Fibroblast of skin of left biceps (primary cell): ENCODE results near the gene ASXL1.
"Not testable (repeated sequence)": the region's sequence is repeated elsewhere in the genome, so short reads cannot be mapped to it uniquely, and the experiment has no call there.

Experiments used
- DNase-seq, 2 experiments: peaks; one replicate each; pipeline ENCODE4 v3.0.0-alpha.2; 2013; ENCODE audit warnings: low read depth in 2 of 2

ASXL1 gene

GRCh38 chr20:32362901-32363364, 4.8 kb downstream of the ASXL1 start:
- no peak for DNase-seq

GRCh38 chr20:32363492-32363891, 5.4 kb downstream of the ASXL1 start:
- no peak for DNase-seq

DNA sequence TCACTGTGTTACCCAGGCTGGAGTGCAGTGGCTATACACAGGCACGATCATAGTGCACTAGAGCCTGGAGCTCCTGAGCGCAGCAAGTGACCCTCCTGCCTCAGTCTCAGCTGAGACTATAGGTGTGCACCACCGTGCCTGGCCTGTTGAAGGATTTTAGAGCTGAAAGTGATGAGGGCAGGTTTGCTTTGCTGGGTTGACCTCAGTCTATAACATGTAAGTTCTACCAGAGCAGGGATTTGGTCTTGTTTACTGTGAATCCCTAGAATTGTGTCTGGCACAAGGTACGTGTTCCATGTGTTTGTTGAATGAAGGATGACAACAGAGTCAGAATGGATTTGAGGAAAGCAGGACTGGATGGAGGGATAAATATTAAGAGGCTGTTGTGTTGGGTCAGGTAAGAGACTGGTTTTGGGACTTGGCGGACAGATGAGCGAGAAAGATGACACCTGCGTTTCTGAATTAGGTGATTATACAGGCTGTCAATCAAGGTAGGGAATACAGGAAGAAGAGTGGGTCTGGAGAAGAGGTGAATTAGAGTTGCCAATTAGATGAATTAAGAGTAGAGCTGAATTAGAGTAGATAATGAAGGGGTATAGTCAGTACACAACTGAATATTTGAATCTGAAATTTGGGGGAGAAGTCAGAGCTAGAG, 6.5 kb downstream of the ASXL1 start:
- DNase-seq: no peak

DNA sequence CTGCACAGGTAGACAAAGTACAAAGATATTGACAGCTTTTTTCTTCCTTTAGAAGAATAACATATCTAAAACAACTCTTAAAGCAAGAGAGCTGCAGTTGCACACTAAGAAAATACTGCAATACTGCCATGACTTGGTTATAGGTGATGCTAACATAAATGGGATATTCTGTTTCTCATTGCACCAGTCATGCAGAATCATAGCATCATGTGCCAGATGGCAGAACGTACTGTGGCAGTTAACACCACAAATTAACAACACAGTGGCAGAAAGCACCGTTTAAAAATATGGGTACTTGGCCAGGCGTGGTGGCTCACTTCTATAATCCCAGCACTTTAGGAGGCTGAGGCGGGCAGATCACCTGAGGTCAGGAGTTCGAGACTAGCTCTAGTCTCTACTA, 7.4 kb downstream of the ASXL1 start:
- no peak for DNase-seq

- no peak for DNase-seq
Measured at GRCh38 chr20:32366380-32366779, 8.2 kb downstream of the ASXL1 start.

DNA sequence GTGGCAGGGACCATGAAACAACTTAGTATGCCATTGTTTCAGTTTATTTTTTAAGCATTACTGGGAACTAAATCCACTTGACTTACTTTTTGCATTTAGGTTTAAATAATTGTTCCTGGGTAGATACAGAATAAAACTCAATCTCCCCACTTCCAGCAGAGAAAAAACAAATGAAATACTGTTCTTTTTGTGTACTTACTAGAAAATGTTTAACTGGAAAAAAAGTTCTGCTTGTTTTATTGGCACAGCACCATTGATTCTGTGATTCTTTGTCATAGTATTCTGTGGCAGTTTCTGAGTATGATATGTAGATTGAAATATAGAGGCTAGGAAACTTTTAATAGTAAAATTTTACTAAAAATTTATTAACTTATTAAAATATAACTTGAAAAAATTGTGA, 10.2 kb downstream of the ASXL1 start:
- DNase-seq: no peak

- peak in 1 of 2 experiments; percentile 15 for DNase-seq
Measured at GRCh38 chr20:32368925-32369324, 10.8 kb downstream of the ASXL1 start.

GRCh38 chr20:32370897-32371296, 12.8 kb downstream of the ASXL1 start:
- no peak for DNase-seq

DNA sequence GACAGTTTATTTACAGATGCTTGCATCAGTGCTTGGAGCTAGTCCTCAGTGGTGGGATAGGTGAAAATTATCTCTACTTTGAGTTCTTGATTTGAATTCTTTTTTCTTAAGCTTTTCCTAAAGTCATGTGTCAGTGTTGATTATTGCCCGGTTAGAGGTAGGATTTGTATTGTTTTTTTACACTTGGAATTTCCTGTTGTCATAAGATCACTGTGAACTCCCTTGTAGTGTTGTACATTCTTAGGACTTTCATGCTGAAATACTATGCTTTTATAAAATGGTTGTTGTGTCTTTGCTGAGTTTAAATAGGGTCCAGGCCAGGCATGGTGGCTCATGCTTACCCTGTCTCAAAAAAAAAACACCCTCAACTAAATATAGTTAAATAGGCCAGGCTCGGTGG, 20.3 kb downstream of the ASXL1 start:
- no peak for DNase-seq

DNA sequence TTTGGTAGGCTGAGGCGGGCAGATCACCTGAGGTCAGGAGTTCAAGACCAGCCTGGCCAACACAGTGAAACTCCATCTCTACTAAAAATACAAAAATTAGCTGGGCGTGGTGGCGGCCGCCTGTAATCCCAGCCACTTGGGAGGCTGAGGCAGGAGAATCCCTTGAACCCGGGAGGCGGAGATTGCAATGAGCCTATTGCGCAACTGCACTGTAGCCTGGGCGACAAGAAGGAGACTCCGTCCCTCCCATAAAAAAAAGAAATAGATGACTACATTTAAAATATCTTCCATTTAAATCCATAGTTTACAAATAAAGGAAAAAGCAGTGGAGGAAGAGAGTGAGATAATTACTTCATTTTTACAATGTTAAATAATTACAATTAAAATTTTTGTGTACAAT, 21.9 kb downstream of the ASXL1 start:
- DNase-seq: not testable (repeated sequence)

DNA sequence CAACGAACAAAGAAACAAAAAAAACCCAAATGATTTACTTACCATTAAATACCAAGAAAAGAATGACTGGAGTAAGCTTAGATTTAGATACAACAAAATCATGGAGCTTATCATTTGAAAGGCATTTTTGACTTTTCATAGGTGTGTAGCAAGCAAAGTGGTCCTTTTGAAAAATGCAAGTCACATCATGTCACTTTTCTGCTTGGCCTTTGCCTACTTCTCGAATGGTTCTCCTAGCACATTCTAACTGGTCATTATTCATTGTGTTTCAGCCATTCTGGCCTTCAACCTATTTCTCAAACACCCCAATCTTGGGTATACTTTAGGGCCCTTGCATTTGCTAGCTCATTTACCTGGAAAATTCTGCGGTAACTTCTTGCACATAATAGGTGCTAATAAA, 22.6 kb downstream of the ASXL1 start:
- DNase-seq: no peak

GRCh38 chr20:32382102-32382950, 24.2 kb downstream of the ASXL1 start:
- DNase-seq: no peak

DNA sequence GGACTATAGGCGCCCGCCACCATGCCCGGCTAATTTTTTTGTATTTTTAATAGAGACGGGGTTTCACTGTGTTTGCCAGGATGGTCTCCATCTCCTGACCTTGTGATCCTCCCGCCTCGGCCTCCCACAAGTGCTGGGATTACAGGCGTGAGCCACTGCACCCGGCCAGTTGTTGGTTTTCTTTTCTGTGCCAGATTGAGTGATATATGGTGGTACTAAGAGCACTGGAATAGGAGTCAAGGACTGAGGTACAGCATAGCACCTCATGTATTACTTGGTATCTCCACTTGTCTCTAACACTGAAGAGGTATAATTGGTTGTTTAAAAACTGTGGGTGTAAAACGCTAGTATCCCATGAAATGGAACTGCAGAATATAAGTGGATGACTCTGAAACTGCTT, 25.3 kb downstream of the ASXL1 start:
- not testable (repeated sequence) for DNase-seq

DNA sequence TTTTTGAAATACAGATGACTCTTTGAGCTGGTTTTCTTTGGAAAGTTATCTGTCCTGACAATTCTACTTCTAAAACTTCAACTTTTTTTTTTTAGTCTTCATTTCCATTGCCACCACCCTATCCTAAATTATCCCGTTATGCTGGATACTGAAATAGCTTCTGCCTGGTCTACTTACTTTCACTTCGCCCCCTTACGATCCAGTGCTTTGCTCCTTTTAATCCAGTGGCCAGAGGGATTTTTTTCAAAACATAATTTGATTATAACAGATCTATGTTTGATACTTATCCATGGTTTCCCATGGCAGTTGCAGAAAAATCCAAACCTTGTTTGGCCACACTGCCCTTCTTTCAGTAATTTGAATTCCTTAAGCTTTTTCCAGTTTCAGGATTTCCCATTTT, 27.4 kb downstream of the ASXL1 start:
- DNase-seq: no peak

DNA sequence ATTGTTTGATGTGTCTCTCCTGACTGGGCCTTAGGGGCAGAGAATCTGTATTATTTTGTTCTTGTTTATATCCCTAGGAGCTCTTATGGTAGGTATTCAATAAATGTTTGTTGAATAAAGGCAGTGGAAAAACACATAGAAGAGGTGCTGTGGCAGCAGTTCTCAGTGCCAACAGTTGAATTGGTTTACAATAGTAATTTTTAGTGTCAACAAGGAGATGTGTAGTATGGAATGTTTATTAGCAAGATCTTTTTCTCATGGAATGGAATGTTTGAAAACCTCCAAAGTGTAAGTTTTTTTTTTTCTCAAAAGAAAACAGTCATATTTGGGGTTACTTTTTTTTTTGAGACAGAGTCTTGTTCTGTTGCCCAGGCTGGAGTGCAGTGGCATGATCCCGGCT, 28.0 kb downstream of the ASXL1 start:
- DNase-seq: no peak

DNA sequence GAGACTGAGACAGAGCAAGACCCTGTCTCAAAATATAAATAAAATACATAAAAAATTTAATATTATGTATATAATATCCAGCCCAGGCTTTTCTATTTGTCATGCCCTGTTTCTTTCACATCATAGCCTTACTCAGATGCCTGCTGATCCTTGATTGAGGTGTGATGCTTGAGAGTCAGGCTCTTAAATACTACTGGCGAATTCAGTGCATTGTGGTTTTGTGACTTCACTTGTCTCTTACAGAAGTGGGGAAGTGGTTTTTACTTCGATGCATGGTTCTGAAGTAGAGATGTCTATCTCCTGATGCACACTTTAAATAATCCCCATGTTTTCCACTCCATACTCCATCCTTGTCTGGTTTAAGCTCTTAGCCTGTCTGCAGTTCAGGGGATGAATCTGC, 29.1 kb downstream of the ASXL1 start:
- DNase-seq: no peak

GRCh38 chr20:32391003-32391402, 32.9 kb downstream of the ASXL1 start:
- no peak for DNase-seq

- no peak for DNase-seq
Measured at GRCh38 chr20:32395066-32395465, 36.9 kb downstream of the ASXL1 start.

- no peak for DNase-seq
Measured at GRCh38 chr20:32396646-32397160, 38.6 kb downstream of the ASXL1 start.

DNA sequence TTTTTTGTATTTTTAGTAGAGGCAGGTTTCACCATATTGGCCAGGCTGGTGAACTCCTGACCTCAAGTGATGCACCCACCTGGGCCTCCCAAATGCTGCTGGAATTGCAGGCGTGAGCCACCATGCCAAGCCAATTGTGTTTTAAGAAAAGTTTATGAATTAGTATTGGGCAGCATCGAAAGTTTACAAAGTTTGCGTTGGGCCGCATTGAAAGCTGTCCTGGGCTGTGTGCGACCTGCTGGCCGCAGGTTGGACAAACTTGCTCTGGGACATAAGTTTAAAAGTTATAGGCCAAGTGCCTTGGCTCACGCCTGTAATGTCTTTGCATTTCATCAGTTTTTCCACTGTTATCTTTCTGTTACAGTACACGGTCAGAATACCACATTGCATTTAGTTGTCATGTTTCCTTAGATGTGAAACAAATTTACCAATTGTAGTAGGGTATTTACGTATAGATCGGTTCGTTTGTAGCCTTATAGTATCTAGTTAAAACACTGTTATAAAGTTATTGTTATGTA, 39.5 kb downstream of the ASXL1 start:
- DNase-seq: no peak

GRCh38 chr20:32400476-32400875, 42.3 kb downstream of the ASXL1 start:
- no peak for DNase-seq

- DNase-seq: no peak
Measured at GRCh38 chr20:32404017-32404416, 45.9 kb downstream of the ASXL1 start.

DNA sequence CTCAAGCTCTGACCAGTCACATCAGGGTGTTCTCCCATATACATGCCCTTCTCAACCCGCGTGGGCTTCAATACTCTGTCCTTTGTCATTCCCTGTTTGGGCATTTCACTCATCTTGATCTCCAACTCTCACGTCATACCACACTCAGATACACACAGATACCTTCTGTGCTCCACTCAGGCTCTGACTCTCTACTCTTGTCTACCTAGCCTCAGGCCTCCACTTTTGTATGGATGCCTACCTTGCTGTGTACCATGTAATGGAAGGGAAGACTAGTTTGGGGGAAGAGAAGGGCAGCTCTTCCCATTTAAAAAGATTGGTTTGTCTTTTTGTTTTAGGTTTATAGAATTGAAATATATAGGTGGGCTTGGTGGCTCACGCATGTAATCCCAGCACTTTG, 48.6 kb downstream of the ASXL1 start:
- no peak for DNase-seq
